NB4 (cell line): Measurements from ENCODE around the gene SNRNP70.

Experiments used
- MAX ChIP-seq: IDR thresholded peaks from 2 replicates; pipeline ENCODE4 v1.6.1; 2011; ENCODE audit warnings: low read depth, low read length
- MYC ChIP-seq: IDR thresholded peaks from 2 replicates; pipeline ENCODE4 v1.6.1; 2011; ENCODE audit warnings: low read depth, low read length
- POLR2A ChIP-seq: IDR thresholded peaks from 2 replicates; pipeline ENCODE4 v1.6.1; 2011; ENCODE audit warnings: mild to moderate bottlenecking; ENCODE audit not compliant: insufficient read length; ENCODE audit errors: extremely low read depth
- TF ChIP-seq, protein P1 (sequence below): IDR thresholded peaks from one replicate; pipeline ENCODE4 v1.5.1; 2012; ENCODE audit warnings: low read depth, low read length

GRCh38 chr19:49128545-49129237, 43.4 kb downstream of the SNRNP70 start:
- TF ChIP-seq, protein P1, sequence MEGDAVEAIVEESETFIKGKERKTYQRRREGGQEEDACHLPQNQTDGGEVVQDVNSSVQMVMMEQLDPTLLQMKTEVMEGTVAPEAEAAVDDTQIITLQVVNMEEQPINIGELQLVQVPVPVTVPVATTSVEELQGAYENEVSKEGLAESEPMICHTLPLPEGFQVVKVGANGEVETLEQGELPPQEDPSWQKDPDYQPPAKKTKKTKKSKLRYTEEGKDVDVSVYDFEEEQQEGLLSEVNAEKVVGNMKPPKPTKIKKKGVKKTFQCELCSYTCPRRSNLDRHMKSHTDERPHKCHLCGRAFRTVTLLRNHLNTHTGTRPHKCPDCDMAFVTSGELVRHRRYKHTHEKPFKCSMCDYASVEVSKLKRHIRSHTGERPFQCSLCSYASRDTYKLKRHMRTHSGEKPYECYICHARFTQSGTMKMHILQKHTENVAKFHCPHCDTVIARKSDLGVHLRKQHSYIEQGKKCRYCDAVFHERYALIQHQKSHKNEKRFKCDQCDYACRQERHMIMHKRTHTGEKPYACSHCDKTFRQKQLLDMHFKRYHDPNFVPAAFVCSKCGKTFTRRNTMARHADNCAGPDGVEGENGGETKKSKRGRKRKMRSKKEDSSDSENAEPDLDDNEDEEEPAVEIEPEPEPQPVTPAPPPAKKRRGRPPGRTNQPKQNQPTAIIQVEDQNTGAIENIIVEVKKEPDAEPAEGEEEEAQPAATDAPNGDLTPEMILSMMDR: no peak
- TF ChIP-seq MAX (no peak), POLR2A (no peak), MYC (no peak)
